GM12878 (cell line): ENCODE measurements around the gene MROH2A.

Experiments used
- CEBPB ChIP-seq, 2 experiments: fragments of 150-350 bp in 1 of 2; IDR thresholded peaks; 2 replicates each; pipeline ENCODE4 v1.6.1; 2012 to 2014; ENCODE audit warnings: low read depth in 2 of 2, low read length in 2 of 2, borderline replicate concordance in 1 of 2, inconsistent platforms in 1 of 2
- MEF2A ChIP-seq: IDR thresholded peaks from 2 replicates; pipeline ENCODE4 v1.6.1; 2011; ENCODE audit warnings: low read depth, mild to moderate bottlenecking, low read length, moderate library complexity; ENCODE audit not compliant: insufficient read depth
- POLR2A ChIP-seq: IDR thresholded peaks from 2 replicates; pipeline ENCODE4 v1.6.1; 2011; ENCODE audit warnings: low read depth, mild to moderate bottlenecking, low read length
- TF ChIP-seq, protein P1 (sequence below), 3 experiments: IDR thresholded peaks in 2 of 3; conservative IDR thresholded peaks in 1 of 3; 2 replicates each; pipeline ENCODE4 v1.5.1; 2011; ENCODE audit warnings: low read depth in 3 of 3, low read length in 3 of 3, mild to moderate bottlenecking in 3 of 3, control low read depth in 2 of 3, moderate library complexity in 2 of 3, inconsistent platforms in 1 of 3, mixed read lengths in 1 of 3; ENCODE audit not compliant: control insufficient read depth in 2 of 3, insufficient read depth in 1 of 3; ENCODE audit errors: extremely low read depth in 1 of 3

DNA sequence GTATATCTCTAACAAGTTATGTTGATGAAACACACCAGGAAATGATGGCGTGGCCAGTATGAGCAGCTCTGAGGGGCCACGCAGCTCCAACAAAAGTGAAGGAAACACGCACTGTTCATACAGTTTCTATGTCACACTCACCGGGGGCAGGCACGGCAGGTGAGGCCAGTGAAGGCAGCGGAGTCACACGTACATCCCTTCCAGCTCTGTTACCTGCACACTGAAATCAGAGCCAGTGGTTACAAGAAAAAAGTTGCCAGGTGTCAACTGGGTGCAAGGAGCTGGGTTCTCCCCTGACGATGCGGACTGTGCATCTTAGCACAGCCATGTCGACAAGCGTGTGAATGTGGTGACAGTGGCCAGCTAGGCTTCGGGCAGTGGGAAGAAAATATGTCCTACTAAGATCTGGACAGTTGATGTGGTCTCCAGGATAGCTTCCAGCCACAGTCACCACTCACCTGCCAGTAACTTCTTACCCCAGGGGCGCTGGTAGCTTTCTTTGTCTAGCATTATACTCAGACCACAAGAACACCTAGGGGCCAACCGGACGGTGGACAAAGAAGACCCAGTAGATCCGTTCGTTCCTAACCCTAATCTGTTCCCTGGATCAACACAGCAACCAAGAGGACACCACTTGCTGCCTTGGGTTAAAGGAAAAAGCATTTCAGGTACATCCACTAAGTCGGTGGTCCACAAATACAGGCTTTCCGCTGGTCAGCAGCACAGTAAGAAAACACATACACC is 66.1 kb downstream of the MROH2A start:
- TF ChIP-seq MEF2A (no peak), CEBPB (IDR thresholded peaks at IDR 0.05; ENCODE audit: borderline replicate concordance in 1 of 2, low read depth in 2 of 2, low read length in 2 of 2) (no peak), POLR2A (no peak)
- TF ChIP-seq, protein P1, sequence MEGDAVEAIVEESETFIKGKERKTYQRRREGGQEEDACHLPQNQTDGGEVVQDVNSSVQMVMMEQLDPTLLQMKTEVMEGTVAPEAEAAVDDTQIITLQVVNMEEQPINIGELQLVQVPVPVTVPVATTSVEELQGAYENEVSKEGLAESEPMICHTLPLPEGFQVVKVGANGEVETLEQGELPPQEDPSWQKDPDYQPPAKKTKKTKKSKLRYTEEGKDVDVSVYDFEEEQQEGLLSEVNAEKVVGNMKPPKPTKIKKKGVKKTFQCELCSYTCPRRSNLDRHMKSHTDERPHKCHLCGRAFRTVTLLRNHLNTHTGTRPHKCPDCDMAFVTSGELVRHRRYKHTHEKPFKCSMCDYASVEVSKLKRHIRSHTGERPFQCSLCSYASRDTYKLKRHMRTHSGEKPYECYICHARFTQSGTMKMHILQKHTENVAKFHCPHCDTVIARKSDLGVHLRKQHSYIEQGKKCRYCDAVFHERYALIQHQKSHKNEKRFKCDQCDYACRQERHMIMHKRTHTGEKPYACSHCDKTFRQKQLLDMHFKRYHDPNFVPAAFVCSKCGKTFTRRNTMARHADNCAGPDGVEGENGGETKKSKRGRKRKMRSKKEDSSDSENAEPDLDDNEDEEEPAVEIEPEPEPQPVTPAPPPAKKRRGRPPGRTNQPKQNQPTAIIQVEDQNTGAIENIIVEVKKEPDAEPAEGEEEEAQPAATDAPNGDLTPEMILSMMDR (IDR thresholded peaks at IDR 0.05 in 2 of 3, conservative IDR thresholded peaks at IDR 0.05 in 1 of 3; ENCODE audit: control insufficient read depth in 2 of 3, extremely low read depth in 1 of 3, insufficient read depth in 1 of 3, low read depth in 3 of 3, low read length in 3 of 3), result no peak
